PFSK-1 (cell line): ENCODE results near the gene PALLD.

Experiments
- POLR2AphosphoS5 ChIP-seq: IDR thresholded peaks from 2 replicates; pipeline ENCODE4 v1.6.1; 2012; ENCODE audit warnings: low read depth, mild to moderate bottlenecking, control low read depth, low read length, moderate library complexity
- REST ChIP-seq, 2 experiments: IDR thresholded peaks; 2 replicates each; pipeline versions ENCODE4 v1.6.1 to v1.8.0; 2011 to 2012; ENCODE audit warnings: low read depth in 2 of 2, low read length in 2 of 2, control low read depth in 1 of 2, inconsistent platforms in 1 of 2, mild to moderate bottlenecking in 1 of 2, moderate library complexity in 1 of 2; ENCODE audit not compliant: insufficient read depth in 1 of 2
- SIN3A ChIP-seq: IDR thresholded peaks from 2 replicates; pipeline ENCODE4 v1.6.1; 2012; ENCODE audit warnings: mild to moderate bottlenecking, low read length, moderate library complexity, borderline replicate concordance; ENCODE audit not compliant: insufficient read depth
- TAF1 ChIP-seq: IDR thresholded peaks from 2 replicates; pipeline ENCODE4 v1.6.1; 2012; ENCODE audit warnings: low read length, control low read depth, borderline replicate concordance; ENCODE audit not compliant: insufficient read depth

- TF ChIP-seq TAF1 = no peak
- no peak for TF ChIP-seq POLR2AphosphoS5
- no peak for TF ChIP-seq SIN3A
- TF ChIP-seq REST (IDR thresholded peaks at IDR 0.05; ENCODE audit: insufficient read depth in 1 of 2, low read depth in 2 of 2, low read length in 2 of 2) = no peak
Observed at GRCh38 chr4:168629566-168629965, 132.7 kb downstream of the PALLD start.
